KOPT-K1 (cell line): Measurements from ENCODE around the gene IFNGR1.
"Not testable (repeated sequence)": the region's sequence is repeated elsewhere in the genome, so short reads cannot be mapped to it uniquely, and the experiment has no call there.

Experiments
- H3K27ac ChIP-seq: fragments of 200-600 bp; sonication (generic); 2 replicates; pipeline ENCODE4 v1.5.1; 2016; ENCODE audit warnings: antibody characterized with exemption, mild to moderate bottlenecking, low read depth, low read length; ENCODE audit not compliant: poor library complexity, severe bottlenecking
- H3K36me3 ChIP-seq: fragments of 200-600 bp; sonication (generic); 2 replicates; pipeline ENCODE4 v1.5.1; 2017; ENCODE audit warnings: antibody characterized with exemption, mild to moderate bottlenecking, low read length, moderate library complexity; ENCODE audit not compliant: insufficient read depth
- H3K9me3 ChIP-seq: fragments of 200-600 bp; sonication (generic); 2 replicates; pipeline ENCODE4 v1.5.1; 2017; ENCODE audit warnings: antibody characterized with exemption, low read length, mild to moderate bottlenecking; ENCODE audit not compliant: insufficient read depth, poor library complexity, severe bottlenecking

IFNGR1 gene

DNA sequence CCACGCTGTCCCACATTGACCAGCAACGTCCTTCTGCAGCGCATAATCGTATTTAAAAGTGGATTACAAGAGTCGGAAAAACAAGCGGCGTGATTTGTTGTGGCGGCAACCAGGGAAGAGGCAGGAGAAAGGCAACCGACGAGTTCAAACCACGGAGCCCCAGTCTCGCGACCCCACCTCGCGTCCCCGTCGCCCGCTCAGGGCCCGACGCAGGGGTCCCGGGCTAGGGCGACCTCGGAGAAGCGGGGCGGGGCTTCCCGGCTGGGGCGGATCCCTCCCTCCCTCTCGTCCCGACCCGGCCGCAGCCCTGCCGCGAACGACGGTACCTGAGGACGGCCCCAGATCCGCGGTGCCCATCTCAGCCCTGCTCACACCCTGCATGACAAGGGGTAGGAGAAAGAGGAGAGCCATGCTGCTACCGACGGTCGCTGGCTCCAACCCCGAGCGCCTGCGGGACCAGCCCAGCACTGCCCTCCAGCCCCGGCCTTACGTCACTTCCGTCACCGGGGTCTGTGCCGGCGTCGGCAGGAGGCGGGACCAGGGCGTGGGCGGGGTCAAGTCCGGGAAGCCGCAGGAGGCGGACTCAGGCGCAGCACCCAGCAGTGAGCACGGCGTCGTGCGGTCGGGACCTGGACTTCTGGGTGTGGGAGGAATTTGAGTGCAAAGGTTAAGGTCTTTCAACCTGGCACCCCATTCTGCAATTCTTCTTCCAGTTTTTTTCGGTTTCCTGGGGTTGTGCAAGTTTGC lies at the start of gene IFNGR1:
Gene IFNGR1 (minus strand): TSS at position 469 of the 747 bp plus-strand sequence. CDS start 58 bp downstream, at position 411.
- Histone ChIP-seq H3K36me3 (no peaks in the 10 kb centered on the region), H3K27ac (peak within 1 kb of the TSS; percentile 84), H3K9me3 (peaks cover 1% of the 10 kb centered on the region)

DNA sequence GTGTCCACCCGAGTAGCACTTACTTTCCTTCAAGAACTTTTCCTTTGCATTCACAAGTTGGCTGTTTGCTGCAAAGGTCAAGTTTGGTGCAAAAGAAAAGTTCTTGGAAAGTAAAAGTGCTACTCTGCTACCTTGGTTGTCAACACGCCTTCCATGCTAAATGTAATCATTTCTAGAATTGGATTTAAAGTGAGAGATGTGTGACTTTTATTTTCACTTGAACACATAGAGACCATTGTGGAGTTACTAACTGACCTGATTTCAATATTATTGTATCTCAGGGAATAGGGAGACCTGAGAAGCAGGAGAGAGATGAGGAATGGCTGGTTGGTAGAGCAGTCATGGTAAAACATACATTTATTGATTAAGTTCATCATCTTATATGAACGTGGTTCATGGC lies 49.7 kb upstream of the IFNGR1 start:
- Histone ChIP-seq H3K9me3 (no peaks in the 10 kb centered on the region), H3K36me3 (no peaks in the 10 kb centered on the region), H3K27ac (no peak overlapping the region)

DNA sequence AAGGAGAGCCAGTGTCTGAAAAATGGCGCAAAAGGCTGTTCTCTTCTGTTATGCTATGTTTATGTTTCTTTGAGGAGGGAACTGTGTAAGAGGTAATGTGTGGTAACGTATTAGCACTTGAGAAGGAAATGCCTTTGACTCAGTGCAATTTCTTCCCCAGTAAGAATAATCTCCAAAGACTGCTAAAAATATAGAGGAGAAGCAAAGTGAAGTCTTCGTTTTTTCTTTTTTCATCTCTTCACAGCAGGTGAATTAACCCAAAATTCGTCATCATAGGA lies 47.1 kb upstream of the IFNGR1 start:
- Histone ChIP-seq H3K27ac (no peak overlapping the region), H3K9me3 (no peaks in the 10 kb centered on the region), H3K36me3 (no peaks in the 10 kb centered on the region)

DNA sequence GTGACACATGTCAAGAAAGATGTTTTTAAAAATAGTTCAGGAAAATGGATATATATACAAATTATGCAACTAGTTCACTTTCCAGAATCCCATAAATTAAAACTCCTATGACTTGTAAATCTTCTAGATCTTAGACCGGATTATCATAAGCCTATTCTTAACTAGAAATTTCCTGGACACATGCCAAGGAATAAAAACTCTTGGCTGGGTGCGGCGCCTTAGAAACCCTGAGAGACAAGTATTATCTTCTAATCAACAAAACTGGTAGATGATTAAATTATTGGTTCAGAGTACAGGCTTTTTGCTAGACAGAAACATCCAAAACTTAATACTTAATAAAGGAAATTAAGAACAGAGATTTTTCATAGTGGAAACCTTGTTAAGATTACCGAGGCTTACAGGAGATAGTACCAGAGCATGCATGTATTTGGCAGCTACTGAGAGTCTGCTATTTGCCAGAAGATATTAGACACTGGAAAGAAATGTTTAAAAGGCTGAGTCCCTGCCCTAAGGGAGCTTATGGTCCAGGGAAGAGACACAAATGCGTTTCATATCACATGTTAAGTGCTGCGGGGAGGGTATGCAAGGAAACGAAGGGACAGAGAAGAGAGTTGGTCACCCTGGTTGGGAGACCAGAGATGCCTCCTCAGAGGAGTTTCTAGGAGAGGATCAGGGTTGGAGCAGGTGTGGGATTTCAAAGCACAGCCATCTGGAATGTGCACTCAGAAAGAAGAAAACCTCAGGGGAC lies 46.5 kb upstream of the IFNGR1 start:
- Histone ChIP-seq H3K27ac (no peak overlapping the region), H3K36me3 (no peaks in the 10 kb centered on the region), H3K9me3 (no peaks in the 10 kb centered on the region)

DNA sequence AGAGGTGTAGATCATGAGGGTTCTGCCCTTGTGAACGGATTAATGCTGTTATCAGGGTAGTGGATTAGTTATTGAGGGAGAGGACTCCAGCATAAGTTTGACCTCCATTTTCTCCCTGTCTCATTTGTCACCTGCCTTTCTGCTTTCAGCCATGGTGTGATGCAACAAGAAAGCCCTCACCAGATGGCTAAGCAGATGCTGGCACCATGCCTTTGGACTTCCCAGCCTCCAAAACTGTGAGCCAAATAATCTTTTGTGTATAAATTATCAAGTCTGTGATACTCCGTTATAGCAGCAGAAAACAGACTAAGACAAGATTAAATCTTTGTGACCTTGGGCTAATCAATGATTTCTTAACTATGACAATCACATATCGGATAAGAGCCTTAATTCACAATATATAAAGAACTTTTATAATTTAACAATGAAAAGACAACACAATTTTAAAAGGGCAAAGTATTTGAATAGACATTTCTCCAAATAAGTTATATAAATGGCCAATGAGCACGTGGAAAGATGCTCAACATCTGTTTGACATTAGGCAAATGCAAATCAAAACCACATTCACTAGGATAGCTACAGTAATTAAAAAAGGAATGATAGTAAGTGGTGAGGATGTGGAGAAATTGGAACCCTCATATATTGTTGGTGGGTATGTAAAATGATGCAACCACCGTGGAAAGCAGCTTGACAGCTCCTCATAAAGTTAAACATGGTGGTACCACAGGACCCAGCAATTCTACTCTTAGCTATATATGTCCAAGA lies 45.3 kb upstream of the IFNGR1 start:
- Histone ChIP-seq H3K36me3 (no peaks in the 10 kb centered on the region), H3K27ac (no peak overlapping the region), H3K9me3 (no peaks in the 10 kb centered on the region)

DNA sequence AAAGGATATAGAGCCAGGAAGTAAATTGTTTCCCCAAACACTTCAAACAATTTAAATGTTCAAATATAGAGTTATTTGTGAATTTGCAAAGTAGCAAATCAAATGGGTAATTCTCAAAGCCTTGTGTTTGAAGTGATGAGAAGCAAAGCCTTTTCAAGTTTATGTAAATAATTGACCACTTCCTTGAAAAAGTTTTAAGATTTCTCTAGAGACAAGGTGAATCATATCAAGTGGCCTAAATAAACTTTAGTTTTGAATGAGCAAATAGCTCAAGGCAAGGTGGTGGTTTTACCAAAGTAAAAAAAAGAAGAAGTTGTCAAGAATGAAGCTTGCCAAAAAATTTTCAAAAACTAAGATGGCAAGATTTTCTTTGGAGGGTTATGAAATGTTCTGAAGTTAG lies 42.6 kb upstream of the IFNGR1 start:
- Histone ChIP-seq H3K9me3 (no peaks in the 10 kb centered on the region), H3K36me3 (no peaks in the 10 kb centered on the region), H3K27ac (no peak overlapping the region)

DNA sequence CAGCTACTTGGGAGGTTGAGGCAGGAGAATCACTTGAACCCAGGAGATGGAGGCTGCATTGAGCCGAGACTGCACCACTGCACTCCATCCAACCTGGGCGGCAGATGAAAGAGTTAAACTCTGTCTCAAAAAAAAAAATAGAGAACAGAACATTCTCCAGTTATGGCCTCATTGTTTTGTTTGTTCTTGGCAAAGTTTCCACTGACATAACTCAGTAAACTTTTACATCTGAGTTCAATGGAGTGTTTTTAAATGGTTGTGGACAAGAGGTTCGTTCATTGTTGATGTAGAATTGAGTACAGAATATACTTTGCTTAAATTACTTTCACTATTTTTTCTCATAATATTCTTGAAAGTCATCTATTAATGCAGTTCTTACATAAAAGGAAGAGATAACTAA lies 42.2 kb upstream of the IFNGR1 start:
- no peak overlapping the region for H3K27ac ChIP-seq

DNA sequence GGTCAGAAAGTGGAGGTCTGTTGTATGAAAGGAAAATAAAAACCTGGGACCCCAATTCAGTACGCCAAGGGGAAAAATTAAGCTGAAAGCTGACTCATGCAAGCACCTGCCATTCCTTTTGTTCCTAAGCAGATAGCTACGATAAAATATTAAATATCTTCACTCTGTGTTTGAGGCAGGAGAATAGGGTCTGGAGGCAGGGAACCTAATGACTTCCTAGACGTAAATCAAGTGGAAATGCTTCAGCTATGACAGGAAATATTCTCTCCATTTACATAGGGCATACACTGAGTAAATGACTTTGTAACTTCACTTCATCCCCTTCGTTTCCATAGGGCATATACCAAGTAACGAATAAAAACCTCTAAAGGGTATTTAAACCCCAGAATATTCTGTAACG lies 41.0 kb upstream of the IFNGR1 start:
- Histone ChIP-seq H3K36me3 (no peaks in the 10 kb centered on the region), H3K9me3 (peaks cover 10% of the 10 kb centered on the region), H3K27ac (no peak overlapping the region)

More for the DNA sequence above, 42.2 kb upstream of the IFNGR1 start:
- H3K9me3 ChIP-seq: peaks cover under 1% of the 10 kb centered on the region
- no peaks in the 10 kb centered on the region for H3K36me3 ChIP-seq

DNA sequence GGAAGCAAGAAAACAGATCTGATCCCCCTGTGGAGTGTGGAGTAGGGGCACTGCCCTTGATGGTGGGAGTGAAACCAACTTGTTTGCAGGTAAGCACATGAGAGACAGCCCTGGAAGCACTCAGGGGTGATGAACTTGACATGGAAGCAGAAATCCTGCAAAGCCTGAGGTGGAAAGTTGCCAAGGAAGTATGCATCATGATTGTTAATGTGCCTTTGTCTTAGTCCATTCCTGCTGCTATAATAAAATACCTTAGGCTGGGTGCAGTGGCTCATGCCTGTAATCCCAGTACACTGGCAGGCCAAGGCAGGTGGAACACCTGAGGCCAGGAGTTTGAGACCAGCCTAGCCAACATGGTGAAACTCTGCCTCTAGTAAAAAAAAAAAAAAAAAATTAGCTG lies 40.2 kb upstream of the IFNGR1 start:
- no peaks in the 10 kb centered on the region for H3K36me3 ChIP-seq
- H3K9me3 ChIP-seq: peaks cover 19% of the 10 kb centered on the region
- no peak overlapping the region for H3K27ac ChIP-seq

DNA sequence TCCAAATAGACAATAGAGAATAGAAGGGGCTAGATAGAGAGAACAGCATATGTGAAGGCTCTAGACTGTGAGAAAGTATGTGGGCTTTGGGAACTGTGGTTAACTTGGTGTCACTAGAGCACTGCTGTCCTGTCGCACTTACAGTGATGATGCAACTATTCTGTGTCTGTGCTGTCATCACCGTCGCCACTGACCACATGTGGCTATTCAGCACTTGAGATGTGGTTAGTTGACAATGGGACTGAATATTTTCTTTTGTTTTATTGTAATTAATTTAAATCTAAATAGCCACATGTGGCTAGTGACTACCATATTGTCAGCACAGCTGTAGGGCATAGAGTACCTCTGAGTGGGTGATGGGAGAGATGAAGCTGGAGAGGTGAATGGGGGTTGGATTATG lies 39.0 kb upstream of the IFNGR1 start:
- H3K27ac ChIP-seq: no peak overlapping the region
- H3K36me3 ChIP-seq: no peaks in the 10 kb centered on the region
- peaks cover 26% of the 10 kb centered on the region for H3K9me3 ChIP-seq

DNA sequence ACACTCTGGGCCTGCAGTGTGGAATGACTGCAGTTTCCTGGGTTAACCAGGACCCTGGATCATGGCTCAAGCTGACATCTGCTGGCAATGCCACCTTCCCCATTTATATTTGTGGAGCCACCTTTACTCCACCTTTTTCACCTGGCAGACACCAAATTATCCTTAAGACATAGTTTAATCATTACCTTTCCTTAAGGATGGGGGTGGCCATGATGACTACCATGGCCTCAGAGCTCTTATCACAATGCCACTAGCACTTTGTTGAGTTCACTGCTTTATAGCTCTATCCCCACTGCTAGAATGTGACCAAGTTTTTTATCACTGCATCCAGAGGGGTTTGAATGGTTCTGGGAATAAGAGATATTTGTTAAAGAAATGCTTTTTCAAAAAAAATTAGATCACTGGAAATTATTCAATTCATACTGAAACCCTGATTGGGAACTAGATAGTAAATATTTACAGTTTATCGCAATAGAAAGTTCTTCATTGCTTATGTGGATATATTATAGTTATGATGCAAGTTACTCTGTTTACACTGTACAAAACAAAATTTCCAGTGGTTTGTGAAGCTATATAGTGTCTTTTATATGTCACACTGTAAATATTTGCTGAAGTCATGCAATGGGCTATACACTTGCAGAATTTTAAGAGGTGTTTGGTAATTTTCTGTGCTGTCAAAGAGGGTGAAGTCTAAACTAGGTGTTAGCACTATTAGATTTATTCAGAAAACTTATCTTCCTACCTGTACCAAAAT lies 37.3 kb upstream of the IFNGR1 start:
- Histone ChIP-seq H3K36me3 (no peaks in the 10 kb centered on the region), H3K9me3 (peaks cover 30% of the 10 kb centered on the region), H3K27ac (no peak overlapping the region)

DNA sequence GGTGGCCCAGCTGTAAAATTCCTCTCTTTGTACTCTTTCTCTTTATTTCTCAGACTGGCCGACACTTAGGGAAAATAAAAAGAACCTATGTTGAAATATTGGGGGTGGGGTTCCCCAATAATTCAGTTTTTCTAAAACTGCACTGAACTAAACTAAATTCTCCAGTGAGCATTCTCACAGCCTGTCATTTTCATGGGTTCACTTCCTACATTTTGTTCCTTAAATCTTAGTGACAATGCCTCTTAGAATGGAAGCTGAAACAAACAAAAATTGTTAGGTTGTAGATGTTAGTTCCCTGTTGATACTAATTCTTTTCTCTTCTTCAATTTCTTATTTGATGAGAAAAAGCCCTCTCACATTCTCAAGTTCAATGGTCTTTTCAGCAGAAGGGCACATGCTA lies 35.8 kb upstream of the IFNGR1 start:
- H3K27ac ChIP-seq: no peak overlapping the region
- peaks cover 30% of the 10 kb centered on the region for H3K9me3 ChIP-seq
- H3K36me3 ChIP-seq: no peaks in the 10 kb centered on the region

DNA sequence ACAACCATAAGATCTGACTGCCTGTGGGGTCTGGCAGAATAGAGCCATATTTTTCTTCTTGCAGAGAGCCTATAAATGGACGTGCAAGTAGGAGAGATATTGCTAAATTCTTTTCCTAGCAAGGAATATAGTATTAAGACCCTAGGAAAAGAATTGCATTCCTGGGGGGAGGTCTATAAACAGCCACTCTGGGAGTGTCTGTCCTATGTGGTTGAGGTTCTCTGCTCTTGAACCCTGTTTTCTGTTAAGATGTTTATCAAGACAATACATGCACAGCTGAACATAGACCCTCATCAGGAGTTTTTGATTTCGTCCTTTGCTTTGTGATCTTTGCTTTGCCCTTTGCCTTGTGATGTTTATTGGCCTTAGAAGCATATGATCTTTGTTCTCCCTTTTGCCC lies 35.2 kb upstream of the IFNGR1 start:
- not testable (repeated sequence) for H3K36me3 ChIP-seq, H3K27ac ChIP-seq
- peaks cover 30% of the 10 kb centered on the region for H3K9me3 ChIP-seq

DNA sequence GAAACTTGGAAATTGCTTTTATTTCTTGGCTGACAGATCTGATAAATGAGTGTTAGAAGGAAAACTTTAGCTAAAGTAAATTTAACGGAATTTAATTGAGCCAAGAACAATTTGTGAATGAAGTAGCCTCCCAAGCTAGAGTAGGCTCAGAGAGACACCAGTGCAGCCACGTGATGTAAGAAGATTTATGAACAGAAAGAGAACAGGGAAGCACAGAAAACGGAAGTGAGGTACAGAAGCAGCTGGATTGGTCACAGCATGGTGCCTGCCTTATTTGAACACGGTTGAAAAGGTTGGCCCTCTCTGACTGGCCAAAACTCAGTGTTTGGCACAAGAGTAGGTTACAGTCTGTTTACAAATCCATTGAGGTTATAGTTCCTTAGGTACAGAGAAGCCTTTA lies 29.5 kb upstream of the IFNGR1 start:
- H3K27ac ChIP-seq: no peak overlapping the region
- peaks cover 5% of the 10 kb centered on the region for H3K9me3 ChIP-seq
- H3K36me3 ChIP-seq: no peaks in the 10 kb centered on the region

DNA sequence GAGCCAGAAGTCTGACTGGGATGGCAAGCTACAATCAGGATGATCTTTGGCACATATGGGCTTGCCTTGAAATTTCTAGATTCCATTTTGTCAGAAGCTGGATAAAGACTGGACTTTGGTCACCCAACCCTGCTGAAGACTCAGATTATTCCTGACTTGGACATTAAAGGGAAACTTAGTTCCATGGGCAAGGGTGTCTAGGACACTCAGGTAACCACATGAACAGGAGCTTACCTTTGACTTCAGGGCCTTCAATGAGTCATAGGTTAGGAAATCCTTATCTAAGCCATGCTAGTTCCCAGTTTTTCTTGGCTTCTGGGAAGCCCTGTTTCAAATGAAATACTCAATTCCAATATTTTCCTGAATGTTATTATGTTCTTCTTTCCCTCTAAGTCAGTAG lies 28.5 kb upstream of the IFNGR1 start:
- H3K36me3 ChIP-seq: no peaks in the 10 kb centered on the region
- H3K27ac ChIP-seq: no peak overlapping the region
- H3K9me3 ChIP-seq: peaks cover 5% of the 10 kb centered on the region
